HEK293 (cell line): ENCODE measurements around the gene ZNF710.

Experiments
- CTCF ChIA-PET: fragments of 350-600 bp; formaldehyde crosslinking; extraction: SDS; loops from one replicate; lab custom pipeline; 2021; ENCODE audit warnings: antibody characterized with exemption; lab: Yijun Ruan, JAX
- POLR2A ChIA-PET: fragments of 300-600 bp; formaldehyde crosslinking; extraction: SDS; loops from one replicate; lab custom pipeline; 2020; ENCODE audit warnings: antibody characterized with exemption, inconsistent platforms; lab: Yijun Ruan, JAX
- H3K27ac ChIP-seq: fragments of 200-500 bp; sonication (Bioruptor generic); 2 replicates; pipeline ENCODE4 v1.5.1; 2014; ENCODE audit warnings: low read depth, low read length, control low read depth, inconsistent platforms; ENCODE audit errors: extremely low read depth
- H3K36me3 ChIP-seq, 2 experiments: fragments of 200-500 bp in 1 of 2; sonication (Bioruptor generic) in 1 of 2; 1 replicate in 1 of 2; 2 replicates in 1 of 2; pipeline ENCODE4 v1.5.1; 2014 to 2017; ENCODE audit warnings: inconsistent platforms in 2 of 2, low read length in 2 of 2; ENCODE audit not compliant: control insufficient read depth in 2 of 2, insufficient read depth in 1 of 2
- H3K4me1 ChIP-seq: fragments of 200-500 bp; sonication (Bioruptor generic); 2 replicates; pipeline ENCODE4 v1.5.1; 2014; ENCODE audit warnings: mild to moderate bottlenecking, low read length, inconsistent platforms; ENCODE audit not compliant: control insufficient read depth, insufficient read depth
- H3K4me3 ChIP-seq: 2 replicates; pipeline ENCODE4 v1.5.1; 2011; ENCODE audit warnings: low read depth, mild to moderate bottlenecking, control low read depth, low read length, moderate library complexity
- H3K9me3 ChIP-seq: fragments of 200-500 bp; sonication (Bioruptor generic); 2 replicates; pipeline ENCODE4 v1.5.1; 2014; ENCODE audit warnings: low read depth, low read length, inconsistent platforms; ENCODE audit not compliant: control insufficient read depth, insufficient read depth
- BCL11B ChIP-seq: fragments of 450-650 bp; formaldehyde crosslinking; IDR thresholded peaks from 2 replicates; pipeline ENCODE4 v1.5.1; 2016; ENCODE audit warnings: low read depth, missing biosample characterization, missing genetic modification characterization
- GLI2 ChIP-seq: fragments of 450-650 bp; formaldehyde crosslinking; IDR thresholded peaks from 2 replicates; pipeline ENCODE4; 2017; ENCODE audit warnings: missing biosample characterization, missing genetic modification characterization, low read depth, borderline replicate concordance
- IKZF3 ChIP-seq: fragments of 450-650 bp; IDR thresholded peaks from 2 replicates; pipeline ENCODE4 v1.5.0; 2018; ENCODE audit warnings: missing biosample characterization, mild to moderate bottlenecking, missing genetic modification characterization, moderate library complexity
- MEIS1 ChIP-seq: sonication (generic); formaldehyde crosslinking; IDR thresholded peaks from 2 replicates; pipeline ENCODE4 v1.8.1; 2022; ENCODE audit warnings: missing genetic modification reagents, mild to moderate bottlenecking, borderline replicate concordance
- MYNN ChIP-seq: fragments of 450-650 bp; formaldehyde crosslinking; IDR thresholded peaks from 2 replicates; pipeline ENCODE4 v1.5.1; 2016; ENCODE audit warnings: missing biosample characterization, missing genetic modification characterization, borderline replicate concordance
- OVOL3 ChIP-seq: fragments of 450-650 bp; formaldehyde crosslinking; IDR thresholded peaks from 2 replicates; pipeline ENCODE4 v1.5.1; 2016; ENCODE audit warnings: missing biosample characterization, missing genetic modification characterization
- ZNF114 ChIP-seq: fragments of 450-650 bp; formaldehyde crosslinking; IDR thresholded peaks from 2 replicates; pipeline ENCODE4 v1.5.0; 2017; ENCODE audit warnings: missing biosample characterization, missing genetic modification characterization
- ZNF146 ChIP-seq: fragments of 450-650 bp; formaldehyde crosslinking; IDR thresholded peaks from 2 replicates; pipeline ENCODE4 v1.5.1; 2016; ENCODE audit warnings: missing biosample characterization, missing genetic modification characterization
- ZNF157 ChIP-seq: fragments of 450-650 bp; formaldehyde crosslinking; IDR thresholded peaks from 2 replicates; pipeline ENCODE4 v1.5.1; 2016; ENCODE audit warnings: missing biosample characterization, missing genetic modification characterization
- ZNF23 ChIP-seq: fragments of 450-650 bp; formaldehyde crosslinking; IDR thresholded peaks from 2 replicates; pipeline ENCODE4 v1.5.1; 2016; ENCODE audit warnings: missing biosample characterization, missing genetic modification characterization, borderline replicate concordance
- ZNF248 ChIP-seq: fragments of 450-650 bp; formaldehyde crosslinking; IDR thresholded peaks from 2 replicates; pipeline ENCODE4 v1.5.1; 2017; ENCODE audit warnings: missing biosample characterization, missing genetic modification characterization
- ZNF48 ChIP-seq: fragments of 450-650 bp; formaldehyde crosslinking; IDR thresholded peaks from 2 replicates; pipeline ENCODE4 v1.5.1; 2016; ENCODE audit warnings: missing biosample characterization, missing genetic modification characterization
- ZNF529 ChIP-seq: fragments of 450-650 bp; formaldehyde crosslinking; IDR thresholded peaks from 2 replicates; pipeline ENCODE4 v1.5.1; 2017; ENCODE audit warnings: missing genetic modification characterization, missing biosample characterization; ENCODE audit not compliant: insufficient replicate concordance
- ZNF549 ChIP-seq: fragments of 450-650 bp; IDR thresholded peaks from 2 replicates; pipeline ENCODE4 v1.5.1; 2018; ENCODE audit warnings: missing biosample characterization, missing genetic modification characterization, mild to moderate bottlenecking, inconsistent platforms, moderate library complexity
- ZNF555 ChIP-seq: fragments of 450-650 bp; formaldehyde crosslinking; conservative IDR thresholded peaks from 2 replicates; pipeline ENCODE4 v1.5.1; 2017; ENCODE audit warnings: missing biosample characterization, mild to moderate bottlenecking, missing genetic modification characterization, inconsistent platforms
- ZNF596 ChIP-seq: fragments of 450-650 bp; IDR thresholded peaks from 2 replicates; pipeline ENCODE4 v1.5.0; 2018; ENCODE audit warnings: missing biosample characterization, mild to moderate bottlenecking, missing genetic modification characterization, moderate library complexity
- ZNF600 ChIP-seq: fragments of 450-650 bp; formaldehyde crosslinking; IDR thresholded peaks from 2 replicates; pipeline ENCODE4 v1.5.1; 2016; ENCODE audit warnings: missing biosample characterization, missing genetic modification characterization
- ZNF654 ChIP-seq: fragments of 450-650 bp; formaldehyde crosslinking; IDR thresholded peaks from 2 replicates; pipeline ENCODE4 v1.5.1; 2016; ENCODE audit warnings: low read depth, missing biosample characterization, missing genetic modification characterization
- ZNF664 ChIP-seq: fragments of 450-650 bp; formaldehyde crosslinking; IDR thresholded peaks from 2 replicates; pipeline ENCODE4 v1.5.1; 2016; ENCODE audit warnings: missing biosample characterization, missing genetic modification characterization
- ZNF837 ChIP-seq: fragments of 450-650 bp; formaldehyde crosslinking; IDR thresholded peaks from 2 replicates; pipeline ENCODE4 v1.5.1; 2016; ENCODE audit warnings: missing biosample characterization, missing genetic modification characterization
- ZNF843 ChIP-seq: fragments of 450-650 bp; formaldehyde crosslinking; IDR thresholded peaks from 2 replicates; pipeline ENCODE4 v1.5.1; 2016; ENCODE audit warnings: missing biosample characterization, missing genetic modification characterization
- TF ChIP-seq, protein P1 (sequence below): fragments of 450-650 bp; formaldehyde crosslinking; IDR thresholded peaks from 2 replicates; pipeline ENCODE4 v1.5.1; 2016; ENCODE audit warnings: missing biosample characterization, missing genetic modification characterization, borderline replicate concordance
- TF ChIP-seq, protein P2 (sequence below): fragments of 450-650 bp; IDR thresholded peaks from 2 replicates; pipeline ENCODE4 v1.5.1; 2018; ENCODE audit warnings: missing biosample characterization, mild to moderate bottlenecking, missing genetic modification characterization
- TF ChIP-seq, protein P3 (sequence below): fragments of 450-650 bp; formaldehyde crosslinking; IDR thresholded peaks from 2 replicates; pipeline ENCODE4 v1.5.1; 2016; ENCODE audit warnings: missing biosample characterization, missing genetic modification characterization, borderline replicate concordance
- TF ChIP-seq, protein P4 (sequence below): sonication (generic); formaldehyde crosslinking; IDR thresholded peaks from 2 replicates; pipeline ENCODE4 v1.8.1; 2022; ENCODE audit warnings: mild to moderate bottlenecking, moderate library complexity, missing genetic modification reagents

ZNF710 gene

DNA sequence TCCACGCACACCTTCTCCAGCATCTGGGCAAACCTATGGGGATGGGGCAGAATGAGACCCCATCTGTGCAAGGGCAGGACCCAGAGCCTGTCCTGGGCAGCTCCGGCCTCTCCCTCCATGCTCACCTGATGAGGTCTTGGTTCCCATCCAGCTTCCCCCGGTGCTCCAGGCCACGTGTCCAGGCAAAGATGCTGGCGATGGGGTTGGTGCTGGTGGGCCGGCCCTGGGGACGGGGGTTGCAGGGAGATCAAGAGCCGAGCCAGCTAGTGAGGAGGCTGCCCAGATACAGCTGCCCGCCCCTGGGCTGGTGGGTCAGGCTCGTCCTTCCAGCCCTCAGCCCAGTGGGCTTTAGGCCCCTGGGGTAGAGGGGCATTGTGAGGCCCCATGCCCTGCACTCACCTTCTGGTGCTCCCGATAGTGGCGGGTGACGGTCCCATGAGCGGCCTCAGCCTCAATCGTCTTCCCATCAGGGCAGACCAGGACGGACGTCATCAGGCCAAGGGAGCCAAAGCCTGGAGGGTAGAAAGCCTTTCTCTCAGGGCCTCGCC lies 83.8 kb downstream of the ZNF710 start (continued):
- TF ChIP-seq ZNF48 (tag by site-specific recombination) (no peak), ZNF664 (tag by site-specific recombination) (no peak), IKZF3 (tag by site-specific recombination) (no peak), ZNF596 (tag by site-specific recombination) (no peak), ZNF157 (no peak), ZNF600 (no peak), ZNF549 (tag by site-specific recombination) (no peak), ZNF654 (tag by site-specific recombination) (no peak), ZNF837 (tag by site-specific recombination) (no peak)
- TF ChIP-seq, protein P1, sequence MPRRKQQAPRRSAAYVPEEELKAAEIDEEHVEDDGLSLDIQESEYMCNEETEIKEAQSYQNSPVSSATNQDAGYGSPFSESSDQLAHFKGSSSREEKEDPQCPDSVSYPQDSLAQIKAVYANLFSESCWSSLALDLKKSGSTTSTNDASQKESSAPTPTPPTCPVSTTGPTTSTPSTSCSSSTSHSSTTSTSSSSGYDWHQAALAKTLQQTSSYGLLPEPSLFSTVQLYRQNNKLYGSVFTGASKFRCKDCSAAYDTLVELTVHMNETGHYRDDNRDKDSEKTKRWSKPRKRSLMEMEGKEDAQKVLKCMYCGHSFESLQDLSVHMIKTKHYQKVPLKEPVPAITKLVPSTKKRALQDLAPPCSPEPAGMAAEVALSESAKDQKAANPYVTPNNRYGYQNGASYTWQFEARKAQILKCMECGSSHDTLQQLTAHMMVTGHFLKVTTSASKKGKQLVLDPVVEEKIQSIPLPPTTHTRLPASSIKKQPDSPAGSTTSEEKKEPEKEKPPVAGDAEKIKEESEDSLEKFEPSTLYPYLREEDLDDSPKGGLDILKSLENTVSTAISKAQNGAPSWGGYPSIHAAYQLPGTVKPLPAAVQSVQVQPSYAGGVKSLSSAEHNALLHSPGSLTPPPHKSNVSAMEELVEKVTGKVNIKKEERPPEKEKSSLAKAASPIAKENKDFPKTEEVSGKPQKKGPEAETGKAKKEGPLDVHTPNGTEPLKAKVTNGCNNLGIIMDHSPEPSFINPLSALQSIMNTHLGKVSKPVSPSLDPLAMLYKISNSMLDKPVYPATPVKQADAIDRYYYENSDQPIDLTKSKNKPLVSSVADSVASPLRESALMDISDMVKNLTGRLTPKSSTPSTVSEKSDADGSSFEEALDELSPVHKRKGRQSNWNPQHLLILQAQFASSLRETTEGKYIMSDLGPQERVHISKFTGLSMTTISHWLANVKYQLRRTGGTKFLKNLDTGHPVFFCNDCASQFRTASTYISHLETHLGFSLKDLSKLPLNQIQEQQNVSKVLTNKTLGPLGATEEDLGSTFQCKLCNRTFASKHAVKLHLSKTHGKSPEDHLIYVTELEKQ (tag by site-specific recombination) = no peak
- TF ChIP-seq, protein P2, sequence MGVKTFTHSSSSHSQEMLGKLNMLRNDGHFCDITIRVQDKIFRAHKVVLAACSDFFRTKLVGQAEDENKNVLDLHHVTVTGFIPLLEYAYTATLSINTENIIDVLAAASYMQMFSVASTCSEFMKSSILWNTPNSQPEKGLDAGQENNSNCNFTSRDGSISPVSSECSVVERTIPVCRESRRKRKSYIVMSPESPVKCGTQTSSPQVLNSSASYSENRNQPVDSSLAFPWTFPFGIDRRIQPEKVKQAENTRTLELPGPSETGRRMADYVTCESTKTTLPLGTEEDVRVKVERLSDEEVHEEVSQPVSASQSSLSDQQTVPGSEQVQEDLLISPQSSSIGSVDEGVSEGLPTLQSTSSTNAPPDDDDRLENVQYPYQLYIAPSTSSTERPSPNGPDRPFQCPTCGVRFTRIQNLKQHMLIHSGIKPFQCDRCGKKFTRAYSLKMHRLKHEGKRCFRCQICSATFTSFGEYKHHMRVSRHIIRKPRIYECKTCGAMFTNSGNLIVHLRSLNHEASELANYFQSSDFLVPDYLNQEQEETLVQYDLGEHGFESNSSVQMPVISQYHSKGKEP = no peak

DNA sequence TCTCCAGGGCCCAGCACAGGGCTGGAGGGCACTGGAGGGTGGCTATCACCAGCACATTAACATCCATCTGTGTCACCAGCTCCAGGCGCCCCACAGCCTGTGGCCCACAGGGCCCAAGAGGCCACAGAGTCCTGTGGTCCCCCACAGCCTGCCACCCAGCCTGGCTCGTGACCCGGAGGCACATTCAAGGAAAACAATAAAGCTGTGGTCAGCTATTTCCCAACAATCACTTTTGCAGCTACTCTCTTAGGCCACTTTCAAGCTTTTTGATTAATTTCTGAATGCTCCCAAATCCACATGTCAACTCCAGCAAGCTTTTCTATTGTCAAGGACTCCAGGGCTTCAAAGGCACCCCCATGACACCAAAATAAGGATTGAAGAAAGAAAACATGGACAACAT lies 84.4 kb downstream of the ZNF710 start:
- ChIA-PET POLR2A (no interaction called here), CTCF (interaction anchor here (0.5 to 5.2 kb wide), 14 partner anchors 9 to 325 kb away, joined by 3 to 41 read pairs (median 4); partner anchors contain the start of gene IDH2)
- H3K27ac ChIP-seq = no peak overlapping the region
- no peak overlapping the region for H3K4me3 ChIP-seq
- no peaks in the 10 kb centered on the region for H3K9me3 ChIP-seq
- peaks cover 8 to 40% of the 10 kb centered on the region in 2 experiments; a peak in 2 of 3 replicates for H3K36me3 ChIP-seq
- H3K4me1 ChIP-seq = no peaks in the 10 kb centered on the region
- no peak for TF ChIP-seq ZNF114
- TF ChIP-seq MYNN (tag by site-specific recombination) = no peak
- no peak for TF ChIP-seq OVOL3 (tag by site-specific recombination)
- TF ChIP-seq ZNF843 (tag by site-specific recombination) = no peak
- TF ChIP-seq, protein P3, sequence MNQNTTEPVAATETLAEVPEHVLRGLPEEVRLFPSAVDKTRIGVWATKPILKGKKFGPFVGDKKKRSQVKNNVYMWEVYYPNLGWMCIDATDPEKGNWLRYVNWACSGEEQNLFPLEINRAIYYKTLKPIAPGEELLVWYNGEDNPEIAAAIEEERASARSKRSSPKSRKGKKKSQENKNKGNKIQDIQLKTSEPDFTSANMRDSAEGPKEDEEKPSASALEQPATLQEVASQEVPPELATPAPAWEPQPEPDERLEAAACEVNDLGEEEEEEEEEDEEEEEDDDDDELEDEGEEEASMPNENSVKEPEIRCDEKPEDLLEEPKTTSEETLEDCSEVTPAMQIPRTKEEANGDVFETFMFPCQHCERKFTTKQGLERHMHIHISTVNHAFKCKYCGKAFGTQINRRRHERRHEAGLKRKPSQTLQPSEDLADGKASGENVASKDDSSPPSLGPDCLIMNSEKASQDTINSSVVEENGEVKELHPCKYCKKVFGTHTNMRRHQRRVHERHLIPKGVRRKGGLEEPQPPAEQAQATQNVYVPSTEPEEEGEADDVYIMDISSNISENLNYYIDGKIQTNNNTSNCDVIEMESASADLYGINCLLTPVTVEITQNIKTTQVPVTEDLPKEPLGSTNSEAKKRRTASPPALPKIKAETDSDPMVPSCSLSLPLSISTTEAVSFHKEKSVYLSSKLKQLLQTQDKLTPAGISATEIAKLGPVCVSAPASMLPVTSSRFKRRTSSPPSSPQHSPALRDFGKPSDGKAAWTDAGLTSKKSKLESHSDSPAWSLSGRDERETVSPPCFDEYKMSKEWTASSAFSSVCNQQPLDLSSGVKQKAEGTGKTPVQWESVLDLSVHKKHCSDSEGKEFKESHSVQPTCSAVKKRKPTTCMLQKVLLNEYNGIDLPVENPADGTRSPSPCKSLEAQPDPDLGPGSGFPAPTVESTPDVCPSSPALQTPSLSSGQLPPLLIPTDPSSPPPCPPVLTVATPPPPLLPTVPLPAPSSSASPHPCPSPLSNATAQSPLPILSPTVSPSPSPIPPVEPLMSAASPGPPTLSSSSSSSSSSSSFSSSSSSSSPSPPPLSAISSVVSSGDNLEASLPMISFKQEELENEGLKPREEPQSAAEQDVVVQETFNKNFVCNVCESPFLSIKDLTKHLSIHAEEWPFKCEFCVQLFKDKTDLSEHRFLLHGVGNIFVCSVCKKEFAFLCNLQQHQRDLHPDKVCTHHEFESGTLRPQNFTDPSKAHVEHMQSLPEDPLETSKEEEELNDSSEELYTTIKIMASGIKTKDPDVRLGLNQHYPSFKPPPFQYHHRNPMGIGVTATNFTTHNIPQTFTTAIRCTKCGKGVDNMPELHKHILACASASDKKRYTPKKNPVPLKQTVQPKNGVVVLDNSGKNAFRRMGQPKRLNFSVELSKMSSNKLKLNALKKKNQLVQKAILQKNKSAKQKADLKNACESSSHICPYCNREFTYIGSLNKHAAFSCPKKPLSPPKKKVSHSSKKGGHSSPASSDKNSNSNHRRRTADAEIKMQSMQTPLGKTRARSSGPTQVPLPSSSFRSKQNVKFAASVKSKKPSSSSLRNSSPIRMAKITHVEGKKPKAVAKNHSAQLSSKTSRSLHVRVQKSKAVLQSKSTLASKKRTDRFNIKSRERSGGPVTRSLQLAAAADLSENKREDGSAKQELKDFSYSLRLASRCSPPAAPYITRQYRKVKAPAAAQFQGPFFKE = no peak
- TF ChIP-seq ZNF529 = no peak
- TF ChIP-seq ZNF555 (tag by site-specific recombination) = no peak
- no peak for TF ChIP-seq ZNF157
- no peak for TF ChIP-seq ZNF596 (tag by site-specific recombination)
- TF ChIP-seq ZNF248 (tag by site-specific recombination) = no peak
- TF ChIP-seq MEIS1 = no peak
- TF ChIP-seq BCL11B (tag by site-specific recombination) = no peak
- no peak for TF ChIP-seq IKZF3 (tag by site-specific recombination)
- TF ChIP-seq GLI2 = no peak
- TF ChIP-seq ZNF23 (tag by site-specific recombination) = no peak
- no peak for TF ChIP-seq ZNF837 (tag by site-specific recombination)
- TF ChIP-seq, protein P4, sequence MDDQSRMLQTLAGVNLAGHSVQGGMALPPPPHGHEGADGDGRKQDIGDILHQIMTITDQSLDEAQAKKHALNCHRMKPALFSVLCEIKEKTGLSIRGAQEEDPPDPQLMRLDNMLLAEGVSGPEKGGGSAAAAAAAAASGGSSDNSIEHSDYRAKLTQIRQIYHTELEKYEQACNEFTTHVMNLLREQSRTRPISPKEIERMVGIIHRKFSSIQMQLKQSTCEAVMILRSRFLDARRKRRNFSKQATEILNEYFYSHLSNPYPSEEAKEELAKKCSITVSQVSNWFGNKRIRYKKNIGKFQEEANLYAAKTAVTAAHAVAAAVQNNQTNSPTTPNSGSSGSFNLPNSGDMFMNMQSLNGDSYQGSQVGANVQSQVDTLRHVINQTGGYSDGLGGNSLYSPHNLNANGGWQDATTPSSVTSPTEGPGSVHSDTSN (CRISPR knock-in tag) = no peak
- no peak for TF ChIP-seq ZNF146
